Natural killer cell (primary cell): Measurements from ENCODE around the gene ROBO4. TPM values are rescaled to one million over a fixed set of nuclear protein-coding genes. Genes with fewer than 3 reads are reported as not detected.

Source experiments
- ATAC-seq, 3 donors: fragments of 150-1000 bp in 2 of 3; fragments of 200-7000 bp in 1 of 3; cut with Tn5 transposase; 1 replicate in 1 of 3; 2 replicates in 2 of 3; pipeline ENCODE4 v1.10.0; 2021; ENCODE audit warnings: mild to moderate bottlenecking in 2 of 3, moderate library complexity in 2 of 3
- DNase-seq, 2 donors: peaks; one replicate each; pipeline versions ENCODE4 v3.0.0 to v3.0.0-alpha.2; 2013 to 2021; ENCODE audit warnings: mixed read lengths in 1 of 2
- H3K27ac ChIP-seq: one replicate; pipeline ENCODE4 v1.5.1; 2013; ENCODE audit warnings: mild to moderate bottlenecking, low read length
- H3K27me3 ChIP-seq: one replicate; pipeline ENCODE4 v1.6.1; 2013; ENCODE audit warnings: low read length; ENCODE audit not compliant: control insufficient read depth, insufficient read depth
- H3K36me3 ChIP-seq: one replicate; pipeline ENCODE4 v1.6.1; 2013; ENCODE audit warnings: low read length; ENCODE audit not compliant: control insufficient read depth, insufficient read depth
- H3K4me1 ChIP-seq: one replicate; pipeline ENCODE4 v1.6.1; 2013; ENCODE audit warnings: low read length; ENCODE audit not compliant: control insufficient read depth, insufficient read depth
- H3K4me3 ChIP-seq: one replicate; pipeline ENCODE4 v1.5.1; 2013; ENCODE audit warnings: low read length
- H3K9me3 ChIP-seq: one replicate; pipeline ENCODE4 v1.6.1; 2013; ENCODE audit warnings: low read length; ENCODE audit not compliant: control insufficient read depth, insufficient read depth
- H3K27ac Mint-ChIP-seq, 2 donors: one replicate each; pipeline ENCODE4 v1.8.0; 2022; ENCODE audit warnings: mild to moderate bottlenecking in 2 of 2, mixed read lengths in 2 of 2, moderate library complexity in 1 of 2
- H3K27me3 Mint-ChIP-seq, 2 donors: one replicate each; pipeline ENCODE4 v1.8.0; 2022; ENCODE audit warnings: low read depth in 2 of 2, mixed read lengths in 2 of 2
- H3K36me3 Mint-ChIP-seq: one replicate; pipeline ENCODE4 v1.8.0; 2022; ENCODE audit warnings: mixed read lengths
- H3K4me1 Mint-ChIP-seq, 2 donors: one replicate each; pipeline ENCODE4 v1.8.0; 2022; ENCODE audit warnings: mixed read lengths in 2 of 2
- H3K4me3 Mint-ChIP-seq: one replicate; pipeline ENCODE4 v1.8.0; 2022; ENCODE audit warnings: mild to moderate bottlenecking, moderate library complexity, mixed read lengths
- H3K9me3 Mint-ChIP-seq, 2 donors: one replicate each; pipeline ENCODE4 v1.8.0; 2022; ENCODE audit warnings: mixed read lengths in 2 of 2
- WGBS: methylation state at CpG from one replicate; pipeline ENCODE4 v1.1.7; 2013; ENCODE audit warnings: missing lambda C conversion rate; ENCODE audit not compliant: insufficient coverage; 5-methylcytosine and 5-hydroxymethylcytosine counted together
- intact Hi-C: fragments of 100-400 bp; cut with micrococcal nuclease; formaldehyde crosslinking; loops from one replicate; pipeline ENCODE4 v1.14.2; 2022
- total RNA-seq, 4 donors: library from RNA; stranded (reverse); fragments of 120-200 nt in 1 of 4; gene quantifications; one replicate each; pipeline versions ENCODE4 v1.2.3 to v1.2.4, GENCODE V29; 2013 to 2022
- TF ChIP-seq, protein P1 (sequence below): fragments of 200-600 bp; IDR thresholded peaks from one replicate; pipeline ENCODE4 v1.8.0; 2022; ENCODE audit warnings: antibody characterized with exemption

ROBO4 gene
- total RNA-seq, 3 donors from 2014 or later (not counting 1 experiment from before 2014, with no cell fraction given) = not detected

DNA sequence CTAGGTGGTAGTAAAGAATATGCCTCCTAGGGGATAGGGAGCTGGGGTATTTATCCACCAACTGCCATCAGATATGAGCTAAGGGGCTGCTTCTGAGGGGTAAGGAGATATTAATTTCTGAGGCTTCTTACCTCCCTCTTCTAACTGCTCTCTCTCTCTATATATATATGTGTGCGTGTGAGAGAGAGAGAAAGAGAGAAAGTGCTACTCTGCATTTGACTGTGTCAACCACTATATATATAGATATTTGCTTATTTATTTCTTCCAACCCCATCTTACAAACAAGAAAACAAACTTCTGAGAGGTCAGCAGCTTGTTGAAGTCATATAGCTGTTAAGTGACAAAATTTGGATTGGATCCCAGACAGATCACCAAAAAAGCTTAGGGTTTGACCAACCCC, 44.0 kb upstream of the ROBO4 start:
- H3K36me3 ChIP-seq = no peaks in the 10 kb centered on the region
- Mint-ChIP-seq H3K27me3 (peaks cover 0 to 6% of the 10 kb centered on the region in 2 donors), H3K9me3 (no peaks in the 10 kb centered on the region), H3K4me1 (peaks cover 8 to 12% of the 10 kb centered on the region in 2 donors), H3K36me3 (no peaks in the 10 kb centered on the region), H3K4me3 (no peak overlapping the region), H3K27ac (no peak overlapping the region)
- H3K27me3 ChIP-seq = no peaks in the 10 kb centered on the region
- H3K4me1 ChIP-seq = no peaks in the 10 kb centered on the region
- intact Hi-C loops = no loop called here
- DNase-seq = no peak
- WGBS = no CpG with 5 or more reads among the region's 1 CpG
- no peaks in the 10 kb centered on the region for H3K9me3 ChIP-seq
- H3K27ac ChIP-seq = no peak overlapping the region
- TF ChIP-seq, protein P1, sequence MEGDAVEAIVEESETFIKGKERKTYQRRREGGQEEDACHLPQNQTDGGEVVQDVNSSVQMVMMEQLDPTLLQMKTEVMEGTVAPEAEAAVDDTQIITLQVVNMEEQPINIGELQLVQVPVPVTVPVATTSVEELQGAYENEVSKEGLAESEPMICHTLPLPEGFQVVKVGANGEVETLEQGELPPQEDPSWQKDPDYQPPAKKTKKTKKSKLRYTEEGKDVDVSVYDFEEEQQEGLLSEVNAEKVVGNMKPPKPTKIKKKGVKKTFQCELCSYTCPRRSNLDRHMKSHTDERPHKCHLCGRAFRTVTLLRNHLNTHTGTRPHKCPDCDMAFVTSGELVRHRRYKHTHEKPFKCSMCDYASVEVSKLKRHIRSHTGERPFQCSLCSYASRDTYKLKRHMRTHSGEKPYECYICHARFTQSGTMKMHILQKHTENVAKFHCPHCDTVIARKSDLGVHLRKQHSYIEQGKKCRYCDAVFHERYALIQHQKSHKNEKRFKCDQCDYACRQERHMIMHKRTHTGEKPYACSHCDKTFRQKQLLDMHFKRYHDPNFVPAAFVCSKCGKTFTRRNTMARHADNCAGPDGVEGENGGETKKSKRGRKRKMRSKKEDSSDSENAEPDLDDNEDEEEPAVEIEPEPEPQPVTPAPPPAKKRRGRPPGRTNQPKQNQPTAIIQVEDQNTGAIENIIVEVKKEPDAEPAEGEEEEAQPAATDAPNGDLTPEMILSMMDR = no peak
- H3K4me3 ChIP-seq = no peak overlapping the region
- ATAC-seq = no peak

DNA sequence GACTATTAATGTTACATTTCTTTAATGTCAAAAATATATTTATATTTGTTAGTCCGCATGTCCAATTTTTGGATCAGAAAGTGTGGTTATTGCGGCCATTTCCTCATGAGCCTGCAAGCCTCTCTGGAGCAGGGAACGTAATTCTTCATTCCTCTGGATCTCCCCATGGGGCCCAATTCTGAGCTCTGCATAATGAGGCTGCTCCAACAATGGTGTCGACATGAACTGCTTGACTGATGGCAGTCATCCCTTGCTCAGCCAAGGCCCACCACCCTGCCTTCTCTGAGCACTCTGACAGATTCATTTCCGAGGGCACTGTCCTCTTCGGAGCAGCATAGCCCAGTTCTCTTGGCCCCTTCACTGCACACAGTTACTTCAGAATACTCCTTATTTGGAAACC, 41.3 kb upstream of the ROBO4 start:
- Mint-ChIP-seq H3K27me3 (peaks cover 7 to 16% of the 10 kb centered on the region in 2 donors), H3K4me3 (no peak overlapping the region), H3K27ac (no peak overlapping the region), H3K9me3 (no peaks in the 10 kb centered on the region), H3K4me1 (peaks cover 4 to 7% of the 10 kb centered on the region in 2 donors), H3K36me3 (no peaks in the 10 kb centered on the region)
- 94% methylated on average over 6 of the region's 6 CpGs for WGBS
- Histone ChIP-seq H3K4me3 (no peak overlapping the region), H3K4me1 (no peaks in the 10 kb centered on the region), H3K36me3 (no peaks in the 10 kb centered on the region), H3K9me3 (no peaks in the 10 kb centered on the region), H3K27ac (no peak overlapping the region), H3K27me3 (no peaks in the 10 kb centered on the region)
- ATAC-seq (no peak), DNase-seq (no peak)
- intact Hi-C loops = no loop called here
- TF ChIP-seq, protein P1 = no peak

DNA sequence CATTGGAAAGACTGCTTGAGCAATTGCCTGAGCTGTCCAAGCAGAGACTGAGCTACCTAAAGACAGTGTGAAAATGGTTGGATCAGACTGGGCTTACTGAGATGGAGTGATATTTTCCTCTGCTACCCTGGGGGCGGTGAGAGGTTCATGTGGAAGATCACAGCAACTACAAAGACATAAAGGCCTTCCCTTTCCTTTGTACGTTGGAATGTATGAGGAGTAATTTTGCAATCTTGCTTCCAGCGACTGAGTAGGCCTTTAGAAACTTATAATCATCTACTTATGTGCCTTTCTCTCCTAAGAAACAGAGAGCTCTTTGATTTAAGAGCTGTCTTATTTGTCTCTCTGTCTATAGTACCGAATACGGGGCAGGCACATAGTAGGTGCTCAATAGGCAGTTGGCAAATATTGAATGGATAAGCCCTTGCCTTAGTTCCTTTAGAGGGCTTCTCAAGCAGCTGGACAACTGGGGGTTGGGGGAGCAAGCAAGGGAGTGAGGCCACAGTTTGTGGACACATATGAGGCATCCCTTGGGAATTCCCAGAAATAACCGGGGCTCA, 40.6 kb upstream of the ROBO4 start:
- no peak for ATAC-seq
- 97% methylated on average over 3 of the region's 6 CpGs for WGBS

More for the DNA sequence above, 40.6 kb upstream of the ROBO4 start:
- Histone ChIP-seq H3K27me3 (no peaks in the 10 kb centered on the region), H3K27ac (no peak overlapping the region), H3K4me1 (no peaks in the 10 kb centered on the region), H3K4me3 (no peak overlapping the region), H3K9me3 (no peaks in the 10 kb centered on the region), H3K36me3 (no peaks in the 10 kb centered on the region)
- Mint-ChIP-seq H3K27me3 (peaks cover 7 to 16% of the 10 kb centered on the region in 2 donors), H3K36me3 (no peaks in the 10 kb centered on the region), H3K27ac (no peak overlapping the region), H3K9me3 (no peaks in the 10 kb centered on the region), H3K4me3 (no peak overlapping the region), H3K4me1 (peaks cover 0 to under 1% of the 10 kb centered on the region in 2 donors)
- intact Hi-C loops = no loop called here
- TF ChIP-seq, protein P1 = no peak
- DNase-seq = no peak
